ENCODE data around the gene IQSEC1. TPM values are rescaled to one million over a fixed set of nuclear protein-coding genes. Genes with fewer than 3 reads are reported as not detected.

Gene IQSEC1
- total and polyA plus RNA-seq, 9 of the 15 experiments (the other 6 are each of a cell fraction or from before 2014, with no cell fraction given) = 0.56 to 39.0 (median 6.8) TPM

DNA sequence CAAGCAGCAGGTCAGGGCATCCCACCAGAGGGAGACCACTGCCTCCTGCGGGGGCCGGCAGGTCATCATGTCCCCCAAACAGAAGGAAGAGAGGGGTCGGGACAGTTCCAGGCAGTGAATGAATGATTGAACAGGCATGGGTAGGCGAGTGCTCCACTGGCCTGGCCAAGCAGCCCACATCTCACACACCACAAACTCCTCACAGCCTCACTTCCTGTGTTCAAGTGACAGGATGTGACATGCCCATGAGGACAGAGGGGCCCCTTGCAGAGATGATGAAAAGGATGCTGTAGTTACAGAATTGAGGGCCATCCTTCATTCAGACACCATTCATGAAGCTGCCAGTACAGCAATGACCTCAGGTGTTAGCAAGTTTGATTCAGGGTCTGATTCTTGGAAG lies 3.7 kb downstream of the IQSEC1 start:
- Histone ChIP-seq H3K4me3 (no peak overlapping the region), H3K9me3 (replicated peaks; ENCODE audit: control insufficient read depth, insufficient read depth, low read depth, low read length) (peaks cover 6% of the 10 kb centered on the region), H3K27ac (ENCODE audit: extremely low read depth, low read depth, low read length) (no peak overlapping the region), H3K4me1 (replicated peaks in 1 of 2; ENCODE audit: control insufficient read depth in 2 of 2, insufficient read depth in 2 of 2, low read length in 2 of 2) (peaks cover 0 to 16% of the 10 kb centered on the region in 2 experiments; a peak in 1 of 5 replicates), H4K20me1 (replicated peaks; ENCODE audit: control insufficient read depth, insufficient read depth, low read length) (peaks cover 8% of the 10 kb centered on the region; the same call in 1 of the 2 replicates), H3K36me3 (ENCODE audit: control insufficient read depth, insufficient read depth, low read length) (no peaks in the 10 kb centered on the region), H3K79me2 (ENCODE audit: control insufficient read depth, insufficient read depth, low read length) (no peaks in the 10 kb centered on the region), H3K9me1 (ENCODE audit: control insufficient read depth, insufficient read depth, low read length) (no peaks in the 10 kb centered on the region), H2AFZ (ENCODE audit: low read depth, low read length) (no peak overlapping the region), H3K27me3 (ENCODE audit: control insufficient read depth in 2 of 2, insufficient read depth in 2 of 2, low read length in 2 of 2) (peaks cover 25 to 59% of the 10 kb centered on the region in 2 experiments), H3K9ac (ENCODE audit: insufficient read depth in 1 of 2, low read depth in 2 of 2, low read length in 2 of 2) (peak overlapping the region in 1 of 2 experiments; percentile 50; a peak in 1 of 4 replicates), H3K4me2 (ENCODE audit: insufficient read depth, low read length) (no peak overlapping the region)
- FAIRE-seq (no peak), ATAC-seq (no peak), DNase-seq (ENCODE audit: extremely low read depth in 1 of 4, low spot score in 3 of 4) (no peak)
- TF ChIP-seq ZBED1 (IDR thresholded peaks at IDR 0.05) (no peak), ZNF24 (IDR thresholded peaks at IDR 0.05) (0 out of 2 replicates have a peak, but pooled peaks have one; percentile 28), GABPA (tag; conservative IDR thresholded peaks at IDR 0.05; ENCODE audit: low read depth) (peak; percentile 67)
- intact Hi-C loops (cut with micrococcal nuclease) = no loop called here
- CTCF ChIA-PET (ENCODE audit: low intra/inter-chr PET ratio) = no interaction called here
- POLR2A ChIA-PET = no interaction called here
- no TSS peak for BruUV-seq (replicated peaks)
- in situ Hi-C loops (cut with MboI) = no loop called here
- 15% methylated on average over 4 of the region's 4 CpGs for WGBS (ENCODE audit: insufficient coverage, low coverage, missing lambda C conversion rate)

DNA sequence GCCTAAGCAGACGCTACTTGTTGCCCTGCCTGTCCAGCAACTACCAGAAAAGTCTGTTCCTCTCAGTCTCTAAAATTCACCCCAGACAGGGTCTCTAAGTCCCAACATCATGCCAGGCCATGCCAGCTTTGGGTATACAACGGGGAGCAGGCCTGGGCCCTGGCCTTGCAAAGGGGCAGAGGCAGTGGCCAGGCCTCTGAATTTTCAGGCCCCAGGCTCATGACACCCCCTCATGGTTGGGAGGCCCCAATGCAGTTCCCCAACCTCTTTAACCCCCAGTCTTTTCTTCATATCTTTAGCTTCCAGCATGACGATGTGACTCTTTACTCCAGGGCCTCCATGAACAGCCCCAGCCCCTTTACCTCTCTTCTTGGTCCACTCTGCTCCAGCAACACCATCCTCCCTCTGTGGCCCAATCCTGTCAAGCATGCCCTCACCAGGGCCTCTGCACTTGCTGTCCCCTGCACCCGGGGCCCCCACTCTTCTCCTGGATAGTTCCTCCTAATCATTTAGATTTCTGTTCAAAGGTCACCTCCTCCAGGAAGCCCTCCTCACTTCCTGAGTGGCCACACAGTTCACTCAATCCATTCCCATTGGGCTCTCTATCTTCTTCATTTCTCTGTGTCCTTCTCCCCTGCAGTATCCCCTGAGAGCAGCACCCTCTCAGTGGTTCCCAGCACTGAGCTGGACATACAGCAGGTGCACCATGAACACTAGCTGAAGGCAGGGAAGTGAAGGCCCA lies 4.8 kb downstream of the IQSEC1 start:
- no peaks in the 10 kb centered on the region for H3K9me3 ChIP-seq (replicated peaks; ENCODE audit: control insufficient read depth, insufficient read depth, low read depth, low read length)
- no TSS peak for BruUV-seq (replicated peaks)
- no peak for DNase-seq (ENCODE audit: extremely low read depth in 1 of 4, low spot score in 3 of 4)
- H3K27me3 ChIP-seq (ENCODE audit: control insufficient read depth in 2 of 2, insufficient read depth in 2 of 2, low read length in 2 of 2) = peaks cover 18 to 53% of the 10 kb centered on the region in 2 experiments; a peak in 4 of 5 replicates
- no peak overlapping the region for H2AFZ ChIP-seq (ENCODE audit: low read depth, low read length)
- intact Hi-C loops (cut with micrococcal nuclease) (no loop called here), in situ Hi-C loops (cut with MboI) (no loop called here)
- WGBS (ENCODE audit: insufficient coverage, low coverage, missing lambda C conversion rate) = 32% methylated on average over 4 of the region's 4 CpGs
- ChIA-PET CTCF (ENCODE audit: low intra/inter-chr PET ratio) (interaction anchor here (0.7 kb wide), 1 partner anchor 56 kb away, joined by 3 read pairs; no protein-coding TSS in a partner anchor), POLR2A (no interaction called here)
- H4K20me1 ChIP-seq (replicated peaks; ENCODE audit: control insufficient read depth, insufficient read depth, low read length) = peaks cover 8% of the 10 kb centered on the region; the same call in 1 of the 2 replicates
- no peak overlapping the region for H3K4me3 ChIP-seq
- no peak overlapping the region; a peak in 1 of 4 replicates for H3K9ac ChIP-seq (ENCODE audit: insufficient read depth in 1 of 2, low read depth in 2 of 2, low read length in 2 of 2)
- peaks cover 0 to 16% of the 10 kb centered on the region in 2 experiments; a peak in 1 of 5 replicates for H3K4me1 ChIP-seq (replicated peaks in 1 of 2; ENCODE audit: control insufficient read depth in 2 of 2, insufficient read depth in 2 of 2, low read length in 2 of 2)
- peak; percentile 65; the same call in 1 of the 2 replicates for TF ChIP-seq SMARCA5 (IDR thresholded peaks at IDR 0.05)
- TF ChIP-seq KDM1A (IDR thresholded peaks at IDR 0.05) = peak in 1 of 2 experiments; percentile 16; a peak in 1 of 4 replicates
- TF ChIP-seq ZNF436 (CRISPR knock-in tag; IDR thresholded peaks at IDR 0.05) = peak; percentile 82
- TF ChIP-seq ZFP36 (IDR thresholded peaks at IDR 0.05; ENCODE audit: low read depth, low read length, partially characterized antibody) = peak; percentile 97
- no peak for TF ChIP-seq SIX5 (IDR thresholded peaks at IDR 0.05; ENCODE audit: borderline replicate concordance in 1 of 2, insufficient read depth in 1 of 2, low read depth in 1 of 2, low read length in 2 of 2)
- peak; percentile 72 for TF ChIP-seq BCOR (IDR thresholded peaks at IDR 0.05)
- no peak for TF ChIP-seq ASH1L (IDR thresholded peaks at IDR 0.05; ENCODE audit: borderline replicate concordance, low read depth, partially characterized antibody)
- TF ChIP-seq, protein P1, sequence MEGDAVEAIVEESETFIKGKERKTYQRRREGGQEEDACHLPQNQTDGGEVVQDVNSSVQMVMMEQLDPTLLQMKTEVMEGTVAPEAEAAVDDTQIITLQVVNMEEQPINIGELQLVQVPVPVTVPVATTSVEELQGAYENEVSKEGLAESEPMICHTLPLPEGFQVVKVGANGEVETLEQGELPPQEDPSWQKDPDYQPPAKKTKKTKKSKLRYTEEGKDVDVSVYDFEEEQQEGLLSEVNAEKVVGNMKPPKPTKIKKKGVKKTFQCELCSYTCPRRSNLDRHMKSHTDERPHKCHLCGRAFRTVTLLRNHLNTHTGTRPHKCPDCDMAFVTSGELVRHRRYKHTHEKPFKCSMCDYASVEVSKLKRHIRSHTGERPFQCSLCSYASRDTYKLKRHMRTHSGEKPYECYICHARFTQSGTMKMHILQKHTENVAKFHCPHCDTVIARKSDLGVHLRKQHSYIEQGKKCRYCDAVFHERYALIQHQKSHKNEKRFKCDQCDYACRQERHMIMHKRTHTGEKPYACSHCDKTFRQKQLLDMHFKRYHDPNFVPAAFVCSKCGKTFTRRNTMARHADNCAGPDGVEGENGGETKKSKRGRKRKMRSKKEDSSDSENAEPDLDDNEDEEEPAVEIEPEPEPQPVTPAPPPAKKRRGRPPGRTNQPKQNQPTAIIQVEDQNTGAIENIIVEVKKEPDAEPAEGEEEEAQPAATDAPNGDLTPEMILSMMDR (IDR thresholded peaks at IDR 0.05 in 2 of 3, conservative IDR thresholded peaks at IDR 0.05 in 1 of 3; ENCODE audit: insufficient read depth in 2 of 3, low read depth in 1 of 3, low read length in 3 of 3) = peak; percentile 36 to 44 (median 36); a peak in 5 of 6 replicates
- no peaks in the 10 kb centered on the region for H3K79me2 ChIP-seq (ENCODE audit: control insufficient read depth, insufficient read depth, low read length)
- no peaks in the 10 kb centered on the region for H3K9me1 ChIP-seq (ENCODE audit: control insufficient read depth, insufficient read depth, low read length)
- peak; percentile 51 for ATAC-seq
- FAIRE-seq = no peak
- H3K36me3 ChIP-seq (ENCODE audit: control insufficient read depth, insufficient read depth, low read length) = no peaks in the 10 kb centered on the region
- H3K4me2 ChIP-seq (ENCODE audit: insufficient read depth, low read length) = no peak overlapping the region
- H3K27ac ChIP-seq (ENCODE audit: extremely low read depth, low read depth, low read length) = no peak overlapping the region
